Nephron (organoid): ENCODE measurements around the gene TBC1D20.

Experiments used
- H3K27ac Mint-ChIP-seq, 3 experiments: 2 replicates each; pipeline ENCODE4 v1.8.0; 2020; ENCODE audit warnings: mixed read lengths in 3 of 3, mild to moderate bottlenecking in 2 of 3, moderate library complexity in 1 of 3
- H3K27me3 Mint-ChIP-seq: 2 replicates; pipeline ENCODE4 v1.8.0; 2021; ENCODE audit warnings: low read depth, mild to moderate bottlenecking, moderate library complexity, mixed read lengths
- H3K36me3 Mint-ChIP-seq: 2 replicates; pipeline ENCODE4 v1.8.0; 2020; ENCODE audit warnings: low read depth, mixed read lengths
- H3K4me1 Mint-ChIP-seq: 2 replicates; pipeline ENCODE4 v1.8.0; 2020; ENCODE audit warnings: mixed read lengths
- H3K4me3 Mint-ChIP-seq, 3 experiments: 2 replicates each; pipeline ENCODE4 v1.8.0; 2020; ENCODE audit warnings: mild to moderate bottlenecking in 3 of 3, mixed read lengths in 3 of 3, moderate library complexity in 2 of 3
- H3K9me3 Mint-ChIP-seq: 2 replicates; pipeline ENCODE4 v1.8.0; 2020; ENCODE audit warnings: mixed read lengths
- TF ChIP-seq, protein P1 (sequence below), 3 experiments: fragments of 200-600 bp; sonication (generic); IDR thresholded peaks; one replicate each; pipeline ENCODE4 v1.5.0; 2021; ENCODE audit warnings: antibody characterized with exemption in 3 of 3; ENCODE audit not compliant: unreplicated experiment in 3 of 3

The TBC1D20 gene

DNA sequence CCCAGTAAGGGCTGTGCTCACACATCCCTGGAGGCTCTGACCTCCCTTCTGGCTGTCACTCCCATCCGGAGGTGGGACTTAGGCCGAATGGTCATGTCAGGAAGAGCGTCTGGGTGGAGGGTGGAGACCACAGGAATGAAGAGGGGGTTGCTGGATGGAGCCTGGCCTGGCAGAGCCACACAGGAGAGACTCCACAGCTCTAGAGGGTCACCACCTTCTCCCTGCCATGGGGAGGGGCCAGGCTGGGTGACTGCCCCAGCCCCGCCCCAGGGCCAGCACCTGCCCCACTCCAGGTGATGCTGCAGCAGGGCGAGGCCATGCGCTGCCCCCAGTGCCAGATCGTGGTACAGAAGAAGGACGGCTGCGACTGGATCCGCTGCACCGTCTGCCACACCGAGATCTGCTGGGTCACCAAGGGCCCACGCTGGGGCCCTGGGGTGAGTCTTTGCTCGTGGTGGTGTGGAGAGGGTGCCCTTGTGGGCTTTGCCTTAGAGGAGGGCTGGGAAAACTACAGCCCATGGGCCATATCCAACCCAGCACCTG is 33.6 kb downstream of the TBC1D20 start:
- Mint-ChIP-seq H3K27me3 (no peaks in the 10 kb centered on the region), H3K4me1 (peaks cover 14% of the 10 kb centered on the region), H3K27ac (no peak overlapping the region), H3K36me3 (peaks cover 40% of the 10 kb centered on the region), H3K9me3 (no peaks in the 10 kb centered on the region), H3K4me3 (no peak overlapping the region)
- TF ChIP-seq, protein P1, sequence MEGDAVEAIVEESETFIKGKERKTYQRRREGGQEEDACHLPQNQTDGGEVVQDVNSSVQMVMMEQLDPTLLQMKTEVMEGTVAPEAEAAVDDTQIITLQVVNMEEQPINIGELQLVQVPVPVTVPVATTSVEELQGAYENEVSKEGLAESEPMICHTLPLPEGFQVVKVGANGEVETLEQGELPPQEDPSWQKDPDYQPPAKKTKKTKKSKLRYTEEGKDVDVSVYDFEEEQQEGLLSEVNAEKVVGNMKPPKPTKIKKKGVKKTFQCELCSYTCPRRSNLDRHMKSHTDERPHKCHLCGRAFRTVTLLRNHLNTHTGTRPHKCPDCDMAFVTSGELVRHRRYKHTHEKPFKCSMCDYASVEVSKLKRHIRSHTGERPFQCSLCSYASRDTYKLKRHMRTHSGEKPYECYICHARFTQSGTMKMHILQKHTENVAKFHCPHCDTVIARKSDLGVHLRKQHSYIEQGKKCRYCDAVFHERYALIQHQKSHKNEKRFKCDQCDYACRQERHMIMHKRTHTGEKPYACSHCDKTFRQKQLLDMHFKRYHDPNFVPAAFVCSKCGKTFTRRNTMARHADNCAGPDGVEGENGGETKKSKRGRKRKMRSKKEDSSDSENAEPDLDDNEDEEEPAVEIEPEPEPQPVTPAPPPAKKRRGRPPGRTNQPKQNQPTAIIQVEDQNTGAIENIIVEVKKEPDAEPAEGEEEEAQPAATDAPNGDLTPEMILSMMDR (IDR thresholded peaks at IDR 0.05; ENCODE audit: unreplicated experiment in 3 of 3): no peak

DNA sequence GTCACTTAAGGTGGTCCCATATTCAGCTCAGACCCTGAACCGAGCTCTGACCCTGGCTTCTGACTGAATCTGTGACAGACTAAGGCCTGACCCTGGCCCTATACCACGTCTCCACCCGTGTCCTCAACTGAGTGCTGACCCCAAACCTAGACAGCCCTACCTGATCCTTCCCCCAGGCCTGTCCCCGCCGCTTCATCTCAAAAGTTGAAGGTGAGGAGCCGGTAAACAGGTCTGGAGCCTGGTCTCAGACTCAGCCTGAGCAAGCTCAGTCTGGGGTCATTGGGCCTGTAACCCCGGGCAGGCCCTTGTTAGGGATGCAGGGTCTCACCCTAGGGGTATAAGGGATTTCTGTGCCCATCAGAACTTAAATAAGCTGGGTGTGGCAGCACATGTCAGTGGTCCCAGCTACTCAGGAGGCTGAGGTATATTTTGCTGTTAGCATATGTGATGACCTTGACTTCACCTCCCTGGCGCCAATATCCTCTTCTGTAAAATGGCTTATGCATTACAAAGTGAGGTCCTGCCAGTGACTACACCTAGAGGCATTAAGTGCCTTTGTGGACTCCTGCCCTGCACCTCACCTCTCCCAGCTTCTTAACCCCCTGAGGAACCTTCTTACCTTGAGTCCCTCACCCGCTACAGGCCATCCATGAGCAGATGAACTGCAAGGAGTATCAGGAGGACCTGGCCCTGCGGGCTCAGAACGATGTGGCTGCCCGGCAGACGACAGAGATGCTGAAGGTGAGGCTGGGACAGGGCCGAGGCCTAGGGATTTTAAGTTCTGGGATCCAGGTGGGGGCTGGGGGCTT is 34.3 kb downstream of the TBC1D20 start:
- H3K27ac Mint-ChIP-seq: no peak overlapping the region
- TF ChIP-seq, protein P1 (IDR thresholded peaks at IDR 0.05; ENCODE audit: unreplicated experiment in 3 of 3): no peak
- no peaks in the 10 kb centered on the region for H3K27me3 Mint-ChIP-seq
- H3K4me1 Mint-ChIP-seq: peaks cover 8% of the 10 kb centered on the region
- no peak overlapping the region for H3K4me3 Mint-ChIP-seq
- H3K9me3 Mint-ChIP-seq: no peaks in the 10 kb centered on the region
- H3K36me3 Mint-ChIP-seq: peaks cover 41% of the 10 kb centered on the region

DNA sequence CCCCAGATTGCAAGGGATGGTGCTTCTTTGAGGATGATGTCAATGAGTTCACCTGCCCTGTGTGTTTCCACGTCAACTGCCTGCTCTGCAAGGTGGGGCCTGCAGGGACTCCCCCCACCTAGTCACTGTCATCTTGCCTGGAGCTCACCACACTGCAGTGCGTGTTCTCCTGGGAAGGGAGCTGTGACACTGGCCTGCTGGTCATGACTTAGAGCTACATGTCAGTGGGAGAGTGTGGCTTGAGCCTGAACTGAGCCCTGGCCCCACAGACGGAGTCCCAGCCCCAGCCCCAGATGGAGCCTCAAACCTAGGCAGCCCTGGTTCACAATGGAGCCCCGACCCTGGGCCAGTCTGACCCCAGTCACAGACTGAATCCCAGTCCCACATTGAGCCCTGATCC is 34.9 kb downstream of the TBC1D20 start:
- no peak overlapping the region for H3K27ac Mint-ChIP-seq
- no peak overlapping the region for H3K4me3 Mint-ChIP-seq
- H3K9me3 Mint-ChIP-seq: no peaks in the 10 kb centered on the region
- H3K36me3 Mint-ChIP-seq: peaks cover 46% of the 10 kb centered on the region
- peaks cover 7% of the 10 kb centered on the region for H3K4me1 Mint-ChIP-seq
- TF ChIP-seq, protein P1 (IDR thresholded peaks at IDR 0.05; ENCODE audit: unreplicated experiment in 3 of 3): no peak
- no peaks in the 10 kb centered on the region for H3K27me3 Mint-ChIP-seq

DNA sequence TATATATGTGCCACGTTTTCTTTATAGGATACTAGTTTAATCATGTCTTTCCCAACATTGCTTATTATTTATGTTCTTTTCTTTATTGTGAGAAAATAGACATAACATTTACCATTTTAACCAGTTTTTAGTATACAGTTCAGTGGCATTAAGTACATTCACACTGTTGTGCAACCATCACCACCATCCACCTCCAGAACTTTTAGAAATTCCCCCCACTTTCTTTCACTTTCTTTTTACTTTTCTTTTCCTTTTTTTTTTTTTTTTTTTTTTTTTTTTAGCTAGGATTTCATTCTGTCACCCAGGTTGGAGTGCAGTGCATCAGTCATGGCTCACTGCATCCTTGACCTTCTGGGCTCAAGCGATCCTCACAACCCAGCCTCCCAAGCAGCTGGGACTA is 35.8 kb downstream of the TBC1D20 start:
- H3K4me3 Mint-ChIP-seq: no peak overlapping the region
- H3K9me3 Mint-ChIP-seq: no peaks in the 10 kb centered on the region
- no peaks in the 10 kb centered on the region for H3K27me3 Mint-ChIP-seq
- H3K4me1 Mint-ChIP-seq: peaks cover 5% of the 10 kb centered on the region
- H3K36me3 Mint-ChIP-seq: peaks cover 54% of the 10 kb centered on the region
- no peak overlapping the region for H3K27ac Mint-ChIP-seq
- TF ChIP-seq, protein P1 (IDR thresholded peaks at IDR 0.05; ENCODE audit: unreplicated experiment in 3 of 3): no peak

DNA sequence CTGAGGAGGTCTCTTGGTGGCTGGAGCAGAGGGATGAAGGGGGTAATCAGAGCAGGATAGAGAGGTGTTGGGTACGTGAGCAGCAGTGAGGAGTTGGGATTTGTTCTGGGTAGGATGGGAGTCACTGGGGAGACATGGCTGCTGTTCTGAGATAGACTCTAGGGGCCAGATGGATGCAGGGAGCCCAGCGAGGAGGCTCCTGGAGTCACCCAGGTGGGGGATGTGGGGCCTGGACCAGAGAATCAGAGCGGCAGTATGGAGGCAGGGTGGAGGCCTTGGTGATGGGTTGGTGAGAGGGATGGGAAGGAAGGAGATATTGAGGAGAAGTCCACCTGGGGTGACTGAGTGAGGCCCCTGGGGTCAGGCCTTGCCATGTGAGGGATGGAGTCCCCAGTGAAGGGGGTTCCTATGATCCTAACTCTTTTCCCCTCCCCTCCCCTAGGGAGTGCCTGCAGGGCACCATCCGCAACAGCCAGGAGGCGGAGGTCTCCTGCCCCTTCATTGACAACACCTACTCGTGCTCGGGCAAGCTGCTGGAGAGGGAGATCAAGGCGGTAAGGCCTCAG is 40.6 kb downstream of the TBC1D20 start:
- TF ChIP-seq, protein P1 (IDR thresholded peaks at IDR 0.05; ENCODE audit: unreplicated experiment in 3 of 3): no peak
- Mint-ChIP-seq H3K36me3 (peaks cover 57% of the 10 kb centered on the region), H3K4me1 (peaks cover 4% of the 10 kb centered on the region), H3K27me3 (no peaks in the 10 kb centered on the region), H3K4me3 (no peak overlapping the region), H3K27ac (no peak overlapping the region), H3K9me3 (no peaks in the 10 kb centered on the region)
